Epithelial cell of proximal tubule (primary cell): Measurements from ENCODE around the gene RPL18. TPM values are rescaled to one million over a fixed set of nuclear protein-coding genes. Genes with fewer than 3 reads are reported as not detected.

Experiments
- DNase-seq: peaks from one replicate; pipeline ENCODE4 v3.0.0-alpha.2; 2011; ENCODE audit warnings: low read depth
- H3K4me3 ChIP-seq: 2 replicates; pipeline ENCODE4 v1.5.1; 2011; ENCODE audit warnings: low read depth, mild to moderate bottlenecking, low read length
- total RNA-seq: library from RNA; depleted of rRNA; stranded (reverse); fragments of >200 nt; gene quantifications from 2 replicates; pipeline ENCODE4 v1.2.3, GENCODE V29; 2015
- TF ChIP-seq, protein P1 (sequence below): conservative IDR thresholded peaks from 2 replicates; pipeline ENCODE4 v1.5.1; 2012; ENCODE audit warnings: low read depth, mild to moderate bottlenecking, low read length

Gene RPL18
- total RNA-seq, 1 donor from 2014 or later = 2,927 TPM

DNA sequence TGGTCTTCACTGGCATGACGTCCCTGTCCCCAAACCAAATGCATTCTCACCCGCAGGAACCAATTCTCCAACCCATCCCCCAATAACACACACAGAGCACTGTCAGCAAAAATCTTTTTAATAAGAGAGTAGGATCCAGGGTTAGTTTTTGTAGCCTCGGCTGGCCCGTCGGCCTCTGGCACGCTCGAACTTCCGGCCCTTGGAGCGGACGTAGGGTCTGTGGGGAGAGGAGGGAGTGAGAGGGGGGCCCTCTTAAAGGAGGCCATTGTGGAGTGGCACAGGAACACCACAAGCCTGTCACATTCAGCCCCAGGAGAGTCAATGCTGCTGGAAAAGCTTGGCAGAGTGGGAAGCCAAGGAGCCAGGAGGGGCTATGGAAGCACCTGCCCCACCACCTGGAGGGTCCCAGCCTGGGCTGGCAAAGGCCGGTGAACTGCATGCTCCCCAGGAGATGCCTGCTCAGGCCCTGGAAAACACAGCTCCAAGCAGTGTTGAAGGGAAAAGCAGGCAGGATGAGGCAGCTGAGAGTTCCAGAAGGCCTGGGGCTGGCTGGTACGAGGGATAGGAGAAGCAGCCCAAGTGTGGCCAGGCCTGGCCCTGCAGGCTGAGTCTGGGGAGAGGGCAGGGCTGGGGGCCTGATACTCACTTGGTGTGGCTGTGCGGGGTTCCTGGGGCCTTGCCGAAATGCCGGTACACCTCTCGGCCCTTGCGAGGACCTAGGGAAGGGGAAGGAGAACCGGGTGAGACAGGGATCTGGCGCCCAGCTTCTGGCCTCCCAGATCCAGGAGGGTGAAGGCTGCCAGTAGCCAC lies 3.5 kb downstream of the RPL18 start:
- H3K4me3 ChIP-seq = no peak overlapping the region
- no peak for DNase-seq
- TF ChIP-seq, protein P1, sequence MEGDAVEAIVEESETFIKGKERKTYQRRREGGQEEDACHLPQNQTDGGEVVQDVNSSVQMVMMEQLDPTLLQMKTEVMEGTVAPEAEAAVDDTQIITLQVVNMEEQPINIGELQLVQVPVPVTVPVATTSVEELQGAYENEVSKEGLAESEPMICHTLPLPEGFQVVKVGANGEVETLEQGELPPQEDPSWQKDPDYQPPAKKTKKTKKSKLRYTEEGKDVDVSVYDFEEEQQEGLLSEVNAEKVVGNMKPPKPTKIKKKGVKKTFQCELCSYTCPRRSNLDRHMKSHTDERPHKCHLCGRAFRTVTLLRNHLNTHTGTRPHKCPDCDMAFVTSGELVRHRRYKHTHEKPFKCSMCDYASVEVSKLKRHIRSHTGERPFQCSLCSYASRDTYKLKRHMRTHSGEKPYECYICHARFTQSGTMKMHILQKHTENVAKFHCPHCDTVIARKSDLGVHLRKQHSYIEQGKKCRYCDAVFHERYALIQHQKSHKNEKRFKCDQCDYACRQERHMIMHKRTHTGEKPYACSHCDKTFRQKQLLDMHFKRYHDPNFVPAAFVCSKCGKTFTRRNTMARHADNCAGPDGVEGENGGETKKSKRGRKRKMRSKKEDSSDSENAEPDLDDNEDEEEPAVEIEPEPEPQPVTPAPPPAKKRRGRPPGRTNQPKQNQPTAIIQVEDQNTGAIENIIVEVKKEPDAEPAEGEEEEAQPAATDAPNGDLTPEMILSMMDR = no peak

DNA sequence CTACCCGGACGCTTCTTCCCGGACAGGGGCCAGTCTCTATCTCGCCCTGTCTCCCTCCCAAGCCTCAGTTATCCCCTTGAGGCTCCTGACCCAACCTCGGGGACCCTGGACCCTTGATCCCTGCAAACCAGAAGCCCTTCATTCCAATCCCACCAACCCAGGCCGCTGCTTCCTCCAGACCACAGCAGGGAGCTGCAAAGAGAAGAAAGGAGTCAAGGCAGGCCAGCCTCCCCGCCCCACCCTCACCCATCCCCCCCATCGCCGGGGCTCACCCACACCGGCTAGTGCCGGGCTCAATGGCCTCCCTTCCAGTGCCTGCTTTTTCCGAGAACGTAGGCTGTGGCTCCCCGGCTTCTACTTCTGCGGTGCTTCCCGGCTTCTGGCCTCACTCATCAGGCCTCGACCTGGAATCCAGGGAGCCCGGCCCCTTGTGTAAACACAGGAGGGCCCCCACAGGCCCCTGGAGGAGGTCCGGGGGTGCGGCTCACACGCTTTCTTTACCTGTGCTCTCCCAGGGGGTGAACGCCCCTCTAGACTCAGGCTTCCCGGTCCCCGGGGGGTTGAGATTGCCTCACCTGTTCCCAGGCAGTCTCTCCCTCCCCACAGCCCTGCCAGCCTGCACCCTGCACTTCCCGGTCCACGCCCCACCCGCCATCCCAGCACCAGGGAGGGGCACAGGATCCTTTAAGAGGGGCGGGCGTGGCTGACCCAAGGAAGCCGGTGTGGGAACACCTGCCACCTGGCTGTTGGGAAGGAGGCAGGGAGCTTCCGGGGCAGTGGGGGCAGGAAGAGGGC lies 4.3 kb downstream of the RPL18 start, which contains the start of gene FAM83E:
TSS of gene FAM83E (minus strand) at position 641 of the 795 bp plus-strand sequence. CDS start 1,704 bp downstream, outside the sequence.
- no peak for DNase-seq
- TF ChIP-seq, protein P1 = no peak
- no peak within 1 kb of the TSS for H3K4me3 ChIP-seq

DNA sequence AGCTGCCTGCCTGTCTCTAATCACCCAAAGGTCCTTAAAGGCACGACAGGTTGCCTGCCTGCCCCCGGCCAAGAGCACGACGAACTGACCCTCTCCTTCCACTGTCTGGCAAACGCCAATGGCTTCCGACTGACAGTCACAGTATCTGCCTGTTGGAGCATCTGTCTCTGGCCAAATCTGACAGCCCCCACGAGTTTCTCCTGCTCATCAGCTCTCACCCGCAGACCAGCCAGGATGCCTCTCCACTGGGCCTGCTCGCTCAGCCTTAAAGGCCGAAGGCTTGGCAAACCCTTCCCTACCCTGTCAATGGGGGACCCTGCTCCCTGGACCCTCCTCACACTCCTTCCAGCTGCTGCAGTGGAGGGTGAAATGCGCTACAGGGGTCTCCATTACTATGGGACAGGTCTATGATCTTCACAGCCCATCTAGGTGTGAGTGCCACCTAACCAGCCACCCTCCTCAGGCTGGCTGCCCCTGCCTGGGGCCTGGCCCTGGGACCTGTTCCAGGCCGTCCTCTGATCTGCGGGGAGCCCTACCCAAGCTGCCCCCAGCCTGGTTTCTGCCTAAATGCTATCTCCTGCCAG lies 5.0 kb downstream of the RPL18 start:
- DNase-seq = no peak
- no peak overlapping the region for H3K4me3 ChIP-seq
- TF ChIP-seq, protein P1 = no peak

DNA sequence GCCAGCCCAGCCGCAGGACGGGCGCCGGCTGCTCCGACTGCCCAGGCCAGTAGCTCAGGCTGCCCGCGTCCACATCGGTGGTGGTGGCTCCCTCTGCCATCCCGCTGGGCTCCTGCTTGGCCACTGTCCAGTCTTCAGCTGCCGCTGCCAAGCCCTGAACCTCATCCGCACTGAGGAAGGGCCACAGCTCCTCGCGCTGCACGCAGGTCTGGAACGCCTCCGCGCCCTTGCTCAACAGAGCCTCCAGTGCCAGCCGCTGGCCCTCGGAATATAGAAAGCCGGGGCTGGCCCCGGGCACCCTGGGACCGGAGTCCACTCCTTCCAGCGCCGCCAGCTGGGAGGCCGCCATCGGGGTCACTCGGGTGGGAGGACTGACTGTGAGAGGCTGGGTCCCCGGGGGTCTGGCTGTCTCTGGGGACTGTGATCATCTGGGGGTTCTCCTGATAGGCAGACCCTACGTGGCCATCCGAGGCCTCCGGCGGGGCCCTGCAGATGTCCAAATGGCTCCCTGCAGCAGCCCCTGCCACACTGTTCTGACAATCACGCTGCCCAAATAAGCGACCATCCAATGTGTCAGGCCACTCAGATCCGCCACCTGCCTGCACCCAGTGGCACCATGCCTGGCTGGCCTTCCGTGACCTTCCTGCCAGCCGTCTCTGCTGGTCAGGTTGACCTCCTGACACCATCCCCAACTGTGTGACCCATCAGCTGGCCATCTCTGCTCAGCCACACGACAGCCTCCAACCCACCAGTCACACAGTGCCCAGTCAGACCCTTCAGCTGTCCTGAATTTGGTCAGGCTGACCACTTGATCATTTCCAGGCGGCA lies 5.7 kb downstream of the RPL18 start:
- no peak overlapping the region for H3K4me3 ChIP-seq
- TF ChIP-seq, protein P1 = no peak
- no peak for DNase-seq

DNA sequence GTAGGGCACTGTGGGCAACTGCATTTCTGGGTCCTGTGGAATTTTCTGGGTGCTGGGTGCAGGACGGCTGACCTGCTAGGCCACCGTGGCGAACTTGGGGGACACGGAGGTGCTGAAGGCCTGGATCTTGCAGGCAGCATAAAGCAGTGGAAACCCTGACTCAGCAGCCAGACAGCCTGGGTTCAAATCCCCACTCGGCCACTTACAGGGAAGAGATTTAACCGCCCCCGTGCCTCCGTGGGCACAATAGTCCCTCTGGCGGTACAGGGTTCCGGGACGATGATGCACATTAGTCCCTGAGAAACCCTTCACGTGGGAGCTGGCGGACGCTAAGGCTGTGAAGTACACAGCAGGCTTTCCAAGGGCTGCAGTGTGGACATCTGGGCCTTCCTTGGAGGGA lies 7.1 kb downstream of the RPL18 start:
- DNase-seq = no peak
- TF ChIP-seq, protein P1 = no peak
- H3K4me3 ChIP-seq = no peak overlapping the region

DNA sequence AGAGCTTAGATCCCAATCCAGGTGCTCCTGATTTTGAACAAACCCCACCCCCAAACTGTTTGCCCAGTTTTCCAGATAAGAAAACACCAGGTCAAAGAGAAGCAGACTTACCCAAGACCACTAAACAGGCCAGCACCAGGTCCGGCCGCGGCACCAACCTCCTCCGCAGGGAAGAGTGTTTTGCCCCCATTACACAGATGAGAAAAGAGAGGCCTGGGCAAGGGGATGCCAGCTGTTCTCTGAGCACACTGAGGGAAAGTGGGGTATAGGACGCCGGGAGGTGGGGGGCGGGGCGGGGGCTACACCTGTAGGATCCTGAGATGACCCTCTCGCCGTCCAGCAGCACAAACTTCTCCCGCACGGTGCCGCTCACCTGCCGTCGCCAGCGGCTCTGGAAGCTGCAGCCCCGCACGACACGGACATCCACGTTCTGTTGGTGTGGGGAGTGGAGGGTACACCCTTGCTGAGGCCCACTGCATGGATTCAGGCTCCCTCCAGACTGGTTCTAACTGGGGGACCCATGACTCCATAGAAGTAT lies 9.3 kb downstream of the RPL18 start:
- DNase-seq = no peak
- TF ChIP-seq, protein P1 = no peak
- no peak overlapping the region for H3K4me3 ChIP-seq
